GM12874 (cell line): ENCODE measurements around the gene SPATS2.

Source experiments
- CTCF ChIP-seq: IDR thresholded peaks from 2 replicates; pipeline ENCODE4 v1.5.1; 2011; ENCODE audit warnings: low read depth, mild to moderate bottlenecking, control low read depth, low read length, moderate library complexity; ENCODE audit not compliant: insufficient read depth

The SPATS2 gene

GRCh38 chr12:49489154-49489553 lies 121.9 kb downstream of the SPATS2 start:
- no peak for TF ChIP-seq CTCF

- no peak for TF ChIP-seq CTCF
Observed at GRCh38 chr12:49489720-49490119, 122.5 kb downstream of the SPATS2 start.

- no peak for TF ChIP-seq CTCF
Observed at GRCh38 chr12:49491823-49492222, 124.6 kb downstream of the SPATS2 start.

- no peak for TF ChIP-seq CTCF
Observed at GRCh38 chr12:49493900-49494299, 126.6 kb downstream of the SPATS2 start.

GRCh38 chr12:49496417-49497360 lies 129.4 kb downstream of the SPATS2 start:
- no peak for TF ChIP-seq CTCF

- no peak for TF ChIP-seq CTCF
Observed at GRCh38 chr12:49501895-49502294, 134.6 kb downstream of the SPATS2 start.

GRCh38 chr12:49502590-49502989 lies 135.3 kb downstream of the SPATS2 start:
- TF ChIP-seq CTCF, result no peak
